Uterus (tissue), 2 donors: ENCODE results near the gene ELP4.

ENCODE experiments used
- CTCF ChIP-seq, 4 experiments: fragments of 200-600 bp in 2 of 4; fragments of 450-650 bp in 2 of 4; sonication (generic) in 2 of 4; IDR thresholded peaks; one replicate each; pipeline ENCODE4 v1.5.1; 2016 to 2019; ENCODE audit warnings: antibody characterized with exemption in 4 of 4, mild to moderate bottlenecking in 2 of 4, moderate library complexity in 1 of 4
- POLR2A ChIP-seq, 2 donors: fragments of 450-650 bp; IDR thresholded peaks; one replicate each; pipeline ENCODE4 v1.6.1; 2016; ENCODE audit warnings: antibody characterized with exemption in 2 of 2, mild to moderate bottlenecking in 1 of 2, moderate library complexity in 1 of 2

GRCh38 chr11:31828217-31828616 lies 318.6 kb downstream of the ELP4 start:
- no peak for TF ChIP-seq CTCF (IDR thresholded peaks at IDR 0.05)
- TF ChIP-seq POLR2A (IDR thresholded peaks at IDR 0.05), result no peak
